Neural cell (in vitro differentiated cells): Measurements from ENCODE around the gene CIRBP.

ENCODE experiments used
- CTCF ChIP-seq: fragments of 450-650 bp; IDR thresholded peaks from 2 replicates; pipeline ENCODE4 v1.5.1; 2014; ENCODE audit warnings: antibody characterized with exemption, mild to moderate bottlenecking, moderate library complexity; ENCODE audit not compliant: poor library complexity, severe bottlenecking
- EP300 ChIP-seq: fragments of 450-650 bp; conservative IDR thresholded peaks from 2 replicates; pipeline ENCODE4 v1.6.1; 2014; ENCODE audit warnings: antibody characterized with exemption, mild to moderate bottlenecking, moderate library complexity; ENCODE audit not compliant: poor library complexity, severe bottlenecking
- EZH2 ChIP-seq: fragments of 200-600, 300-800 bp; shearing (Covaris generic), sonication (generic); IDR thresholded peaks from 2 replicates; pipeline ENCODE4 v1.6.1; 2014; ENCODE audit warnings: antibody characterized with exemption, low read length, borderline replicate concordance, mild to moderate bottlenecking; ENCODE audit not compliant: insufficient read depth, poor library complexity, severe bottlenecking
- MXI1 ChIP-seq: fragments of 450-650 bp; conservative IDR thresholded peaks from 2 replicates; pipeline ENCODE4 v1.6.1; 2014; ENCODE audit warnings: antibody characterized with exemption, mild to moderate bottlenecking; ENCODE audit not compliant: poor library complexity, severe bottlenecking
- POLR2AphosphoS5 ChIP-seq: IDR thresholded peaks from 2 replicates; pipeline ENCODE4 v1.6.1; 2012
- REST ChIP-seq: IDR thresholded peaks from 2 replicates; pipeline ENCODE4 v1.6.1; 2012; ENCODE audit warnings: borderline replicate concordance
- TAF1 ChIP-seq: IDR thresholded peaks from 2 replicates; pipeline ENCODE4 v1.6.1; 2012; ENCODE audit warnings: low read depth

- TF ChIP-seq CTCF, result no peak
- TF ChIP-seq EZH2, result no peak
- TF ChIP-seq POLR2AphosphoS5, result no peak
- no peak for TF ChIP-seq EP300
- no peak for TF ChIP-seq MXI1
- TF ChIP-seq TAF1, result no peak
- no peak for TF ChIP-seq REST
Observed at GRCh38 chr19:1293782-1294604, 24.9 kb downstream of the CIRBP start.
